LNCaP clone FGC (cell line): ENCODE measurements around the gene KLC1.
"Not testable (repeated sequence)": the region's sequence is repeated elsewhere in the genome, so short reads cannot be mapped to it uniquely, and the experiment has no call there.

Experiments used
- DNase-seq: peaks from one replicate; pipeline ENCODE4 v3.0.0-alpha.2; 2011; ENCODE audit warnings: low read depth
- H3K4me3 ChIP-seq: 2 replicates; pipeline ENCODE4 v1.5.1; 2011; ENCODE audit warnings: mild to moderate bottlenecking, low read depth, low read length, control low read depth
- CTCF ChIP-seq: IDR thresholded peaks from 2 replicates; pipeline ENCODE4 v1.5.1; 2012; ENCODE audit warnings: mild to moderate bottlenecking; ENCODE audit not compliant: control insufficient read depth, insufficient read depth; ENCODE audit errors: extremely low read depth

Gene KLC1

GRCh38 chr14:103688906-103689902, 60.2 kb downstream of the KLC1 start:
- H3K4me3 ChIP-seq: no peak overlapping the region
- TF ChIP-seq CTCF: no peak
- no peak for DNase-seq

GRCh38 chr14:103690332-103690731, 61.3 kb downstream of the KLC1 start:
- no peak for DNase-seq
- no peak for TF ChIP-seq CTCF
- H3K4me3 ChIP-seq: no peak overlapping the region

GRCh38 chr14:103691655-103692054, 62.6 kb downstream of the KLC1 start:
- not testable (repeated sequence) for DNase-seq, H3K4me3 ChIP-seq

GRCh38 chr14:103692159-103692558, 63.1 kb downstream of the KLC1 start:
- no peak overlapping the region for H3K4me3 ChIP-seq
- no peak for TF ChIP-seq CTCF
- DNase-seq: no peak

- H3K4me3 ChIP-seq: no peak overlapping the region
- DNase-seq: no peak
- TF ChIP-seq CTCF: no peak
Observed at GRCh38 chr14:103692871-103693270, 63.9 kb downstream of the KLC1 start.

- no peak overlapping the region for H3K4me3 ChIP-seq
- TF ChIP-seq CTCF: no peak
- DNase-seq: peak; percentile 86
Observed at GRCh38 chr14:103693515-103693914, 64.5 kb downstream of the KLC1 start.

GRCh38 chr14:103694572-103695026, 65.6 kb downstream of the KLC1 start:
- TF ChIP-seq CTCF: no peak
- no peak overlapping the region for H3K4me3 ChIP-seq
- no peak for DNase-seq
